Neural progenitor cell (in vitro differentiated cells): ENCODE results near the gene POTEF. TPM values are rescaled to one million over a fixed set of nuclear protein-coding genes. Genes with fewer than 3 reads are reported as not detected.
"Not testable (repeated sequence)": the region's sequence is repeated elsewhere in the genome, so short reads cannot be mapped to it uniquely, and the experiment has no call there.

Experiments
- DNase-seq: peaks from one replicate; pipeline ENCODE4 v3.0.0-alpha.2; 2016; ENCODE audit warnings: low spot score
- H2AFZ ChIP-seq: fragments of 200-600 bp; sonication (generic); replicated peaks from 2 replicates; pipeline ENCODE4 v1.6.1; 2016; ENCODE audit warnings: antibody characterized with exemption
- H3F3A ChIP-seq: fragments of 200-600 bp; sonication (generic); 2 replicates; pipeline ENCODE4 v1.6.1; 2016; ENCODE audit warnings: antibody characterized with exemption, low read depth
- H3K27ac ChIP-seq: fragments of 200-600 bp; sonication (generic); 2 replicates; pipeline ENCODE4 v1.5.1; 2016; ENCODE audit warnings: mild to moderate bottlenecking
- H3K27me3 ChIP-seq: fragments of 200-600 bp; sonication (generic); 2 replicates; pipeline ENCODE4 v1.6.1; 2016; ENCODE audit warnings: mild to moderate bottlenecking, moderate library complexity
- H3K36me3 ChIP-seq: fragments of 200-600 bp; sonication (generic); 2 replicates; pipeline ENCODE4 v1.5.1; 2016
- H3K4me1 ChIP-seq: fragments of 200-600 bp; sonication (generic); 2 replicates; pipeline ENCODE4 v1.6.1; 2016; ENCODE audit warnings: mixed run types
- H3K4me2 ChIP-seq: fragments of 200-600 bp; sonication (generic); 2 replicates; pipeline ENCODE4 v1.6.1; 2016
- H3K4me3 ChIP-seq: fragments of 200-600 bp; sonication (generic); 2 replicates; pipeline ENCODE4 v1.5.1; 2016
- H3K79me2 ChIP-seq: fragments of 200-600 bp; sonication (generic); 2 replicates; pipeline ENCODE4 v1.6.1; 2016; ENCODE audit warnings: low read depth
- H3K9ac ChIP-seq: fragments of 200-600 bp; sonication (generic); 2 replicates; pipeline ENCODE4 v1.6.1; 2016
- H3K9me3 ChIP-seq: fragments of 200-600 bp; sonication (generic); 2 replicates; pipeline ENCODE4 v1.5.1; 2016; ENCODE audit warnings: low read depth
- H4K20me1 ChIP-seq: fragments of 200-600 bp; sonication (generic); 2 replicates; pipeline ENCODE4 v1.6.1; 2016; ENCODE audit warnings: low read depth
- H3K27ac Mint-ChIP-seq: 3 replicates; pipeline ENCODE4 v1.8.0; 2021; ENCODE audit warnings: mixed read lengths
- H3K27me3 Mint-ChIP-seq: 2 replicates; pipeline ENCODE4 v1.8.0; 2022; ENCODE audit warnings: low read depth, mild to moderate bottlenecking, inconsistent platforms, moderate library complexity, mixed read lengths; ENCODE audit not compliant: insufficient read depth
- H3K36me3 Mint-ChIP-seq: 3 replicates; pipeline ENCODE4 v1.8.0; 2021; ENCODE audit warnings: mixed read lengths
- H3K4me1 Mint-ChIP-seq: 3 replicates; pipeline ENCODE4 v1.8.0; 2021; ENCODE audit warnings: mixed read lengths
- H3K4me3 Mint-ChIP-seq: 3 replicates; pipeline ENCODE4 v1.8.0; 2021; ENCODE audit warnings: mild to moderate bottlenecking, moderate library complexity, mixed read lengths
- H3K9me3 Mint-ChIP-seq: 3 replicates; pipeline ENCODE4 v1.8.0; 2020; ENCODE audit warnings: mixed read lengths
- CTCF ChIP-seq: fragments of 200-600 bp; sonication (generic); IDR thresholded peaks from 2 replicates; pipeline ENCODE4 v1.5.1; 2017; ENCODE audit warnings: antibody characterized with exemption, mild to moderate bottlenecking
- EZH2 ChIP-seq: fragments of 200-600 bp; sonication (generic); IDR thresholded peaks from 2 replicates; pipeline ENCODE4 v1.6.1; 2017; ENCODE audit warnings: antibody characterized with exemption, mild to moderate bottlenecking, moderate library complexity
- EZH2phosphoT487 ChIP-seq: fragments of 200-600 bp; sonication (generic); IDR thresholded peaks from 2 replicates; pipeline ENCODE4 v1.6.1; 2017; ENCODE audit warnings: antibody characterized with exemption
- total RNA-seq: library from RNA; depleted of rRNA; stranded (reverse); fragments of >200 nt; gene quantifications from 2 replicates; pipeline ENCODE4 v1.2.3, GENCODE V29; 2015; ENCODE audit warnings: low replicate concordance

Gene POTEF
- total RNA-seq, 1 donor from 2014 or later, result 15.1 TPM

GRCh38 chr2:130165293-130166016, 36.4 kb upstream of the POTEF start:
- no peak for DNase-seq
- Histone ChIP-seq H4K20me1 (peaks cover 12% of the 10 kb centered on the region), H3K9ac (no peak overlapping the region), H3K4me1 (no peaks in the 10 kb centered on the region), H3K9me3 (no peaks in the 10 kb centered on the region), H3K4me2 (no peak overlapping the region), H3K27me3 (no peaks in the 10 kb centered on the region), H3K79me2 (no peaks in the 10 kb centered on the region), H3K27ac (no peak overlapping the region), H3K36me3 (no peaks in the 10 kb centered on the region), H2AFZ (no peak overlapping the region), H3F3A (no peaks in the 10 kb centered on the region), H3K4me3 (no peak overlapping the region)
- Mint-ChIP-seq H3K27ac (no peak overlapping the region), H3K27me3 (no peaks in the 10 kb centered on the region), H3K4me3 (no peak overlapping the region), H3K4me1 (no peaks in the 10 kb centered on the region), H3K9me3 (no peaks in the 10 kb centered on the region), H3K36me3 (peaks cover 24% of the 10 kb centered on the region)
- TF ChIP-seq CTCF (no peak), EZH2phosphoT487 (no peak), EZH2 (no peak)

GRCh38 chr2:130162968-130163367, 33.9 kb upstream of the POTEF start:
- no peaks in the 10 kb centered on the region for H3F3A ChIP-seq
- Mint-ChIP-seq H3K4me3 (no peak overlapping the region), H3K36me3 (peaks cover 22% of the 10 kb centered on the region), H3K27me3 (no peaks in the 10 kb centered on the region), H3K4me1 (no peaks in the 10 kb centered on the region), H3K27ac (no peak overlapping the region), H3K9me3 (no peaks in the 10 kb centered on the region)
- no peak overlapping the region for H3K9ac ChIP-seq
- H3K4me2 ChIP-seq, result no peak overlapping the region
- H3K4me1 ChIP-seq, result no peaks in the 10 kb centered on the region
- no peaks in the 10 kb centered on the region for H3K27me3 ChIP-seq
- H4K20me1 ChIP-seq, result peaks cover 10% of the 10 kb centered on the region
- DNase-seq, result no peak
- H3K27ac ChIP-seq, result no peak overlapping the region
- H3K36me3 ChIP-seq, result no peaks in the 10 kb centered on the region
- H3K79me2 ChIP-seq, result no peaks in the 10 kb centered on the region
- H3K9me3 ChIP-seq, result no peaks in the 10 kb centered on the region
- TF ChIP-seq CTCF (no peak), EZH2phosphoT487 (no peak), EZH2 (no peak)
- no peak overlapping the region for H2AFZ ChIP-seq
- H3K4me3 ChIP-seq, result no peak overlapping the region

GRCh38 chr2:130162486-130162885, 33.5 kb upstream of the POTEF start:
- H3K79me2 ChIP-seq, H3K4me2 ChIP-seq, H3K4me1 ChIP-seq, H3K27me3 ChIP-seq, H3F3A ChIP-seq, H3K27me3 Mint-ChIP-seq, H3K27ac Mint-ChIP-seq, H3K4me3 Mint-ChIP-seq, DNase-seq, H3K36me3 ChIP-seq, H3K9me3 Mint-ChIP-seq, H3K4me1 Mint-ChIP-seq, H4K20me1 ChIP-seq, H3K9ac ChIP-seq, H3K9me3 ChIP-seq, H3K27ac ChIP-seq, H3K4me3 ChIP-seq, H2AFZ ChIP-seq: not testable (repeated sequence)
- peaks cover 17% of the 10 kb centered on the region for H3K36me3 Mint-ChIP-seq

- not testable (repeated sequence) for H3K4me1 ChIP-seq, H3K9ac ChIP-seq, H3K4me3 ChIP-seq, H2AFZ ChIP-seq, H3K27me3 Mint-ChIP-seq, H3K36me3 ChIP-seq, H3K27me3 ChIP-seq, H3K9me3 Mint-ChIP-seq, H3K4me1 Mint-ChIP-seq, H3K79me2 ChIP-seq, H3K27ac Mint-ChIP-seq, H3K9me3 ChIP-seq, H3K36me3 Mint-ChIP-seq, H3F3A ChIP-seq, H3K4me3 Mint-ChIP-seq
- peak; percentile 39 for DNase-seq
- TF ChIP-seq CTCF, result peak; percentile 40
- Histone ChIP-seq H3K27ac (peak overlapping the region; percentile 70), H3K4me2 (peak overlapping the region; percentile 38), H4K20me1 (peaks cover 10% of the 10 kb centered on the region)
These were observed 32.0 kb upstream of the POTEF start for GRCh38 chr2:130160838-130161705.
